ENCODE measurements around the gene PLEKHB1. TPM values are rescaled to one million over a fixed set of nuclear protein-coding genes. Genes with fewer than 3 reads are reported as not detected.

Gene PLEKHB1
- total RNA-seq, 2 donors from 2014 or later: 44.6 to 81.0 TPM

DNA sequence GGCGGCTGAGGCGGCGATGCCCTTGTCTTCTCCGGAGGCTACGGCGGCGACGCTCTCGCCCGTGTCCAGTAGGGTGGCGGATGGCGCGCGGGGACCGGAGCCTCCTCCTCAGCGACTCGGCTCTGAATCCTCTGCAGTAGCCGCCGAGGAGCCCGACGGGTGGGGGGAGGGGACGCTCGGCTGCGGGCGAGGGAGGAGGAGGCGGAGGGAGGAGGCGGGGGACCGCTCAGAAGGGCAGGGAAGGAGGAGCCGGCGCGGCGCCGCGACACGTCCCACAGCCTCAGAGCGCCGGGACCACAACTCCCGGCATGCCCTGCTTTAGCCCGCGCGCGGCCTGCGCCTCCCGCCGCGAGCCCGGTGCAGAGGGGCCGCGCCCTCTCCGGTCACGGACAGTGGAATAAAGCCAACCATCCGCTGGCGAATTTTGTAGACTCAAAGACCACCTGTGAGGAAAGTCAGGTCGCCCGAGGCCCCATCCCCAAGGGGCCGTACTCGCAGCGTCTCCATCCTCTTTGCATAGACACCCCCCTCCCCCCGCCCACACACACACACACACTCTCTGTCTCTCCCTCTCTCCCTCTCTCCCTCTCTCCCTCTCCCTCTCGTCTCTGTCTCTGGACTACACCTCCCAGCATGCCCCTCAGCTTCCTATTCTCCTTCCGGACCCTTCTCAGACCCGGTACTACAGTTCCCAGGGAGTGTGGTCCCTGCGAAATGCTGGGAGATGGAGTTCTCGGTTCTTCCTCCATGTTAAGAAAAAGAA, 48.2 kb upstream of the PLEKHB1 start, which contains the start of gene FAM168A:
TSS of gene FAM168A (minus strand) at position 157 of the 763 bp plus-strand sequence. CDS start 129,638 bp downstream, outside the sequence.
- Histone ChIP-seq H3K9ac (ENCODE audit: extremely low read depth, low read length, poor library complexity, severe bottlenecking) (peak within 1 kb of the TSS; percentile 61), H3K9me3 (ENCODE audit: control insufficient read depth, low read length) (no peaks in the 10 kb centered on the region), H3K4me1 (ENCODE audit: control insufficient read depth, insufficient read depth, low read length) (no peaks in the 10 kb centered on the region), H3K4me3 (ENCODE audit: low read length) (peak within 1 kb of the TSS; percentile 87), H3K27me3 (ENCODE audit: control insufficient read depth, insufficient read depth, low read length, poor library complexity, severe bottlenecking) (no peaks in the 10 kb centered on the region), H3K27ac (ENCODE audit: low read depth, low read length) (peak within 1 kb of the TSS; percentile 97), H3K36me3 (ENCODE audit: control insufficient read depth, insufficient read depth, low read length) (no peaks in the 10 kb centered on the region)
- H3K4me1 Mint-ChIP-seq: peaks cover 44% of the 10 kb centered on the region
- TF ChIP-seq, protein P1, sequence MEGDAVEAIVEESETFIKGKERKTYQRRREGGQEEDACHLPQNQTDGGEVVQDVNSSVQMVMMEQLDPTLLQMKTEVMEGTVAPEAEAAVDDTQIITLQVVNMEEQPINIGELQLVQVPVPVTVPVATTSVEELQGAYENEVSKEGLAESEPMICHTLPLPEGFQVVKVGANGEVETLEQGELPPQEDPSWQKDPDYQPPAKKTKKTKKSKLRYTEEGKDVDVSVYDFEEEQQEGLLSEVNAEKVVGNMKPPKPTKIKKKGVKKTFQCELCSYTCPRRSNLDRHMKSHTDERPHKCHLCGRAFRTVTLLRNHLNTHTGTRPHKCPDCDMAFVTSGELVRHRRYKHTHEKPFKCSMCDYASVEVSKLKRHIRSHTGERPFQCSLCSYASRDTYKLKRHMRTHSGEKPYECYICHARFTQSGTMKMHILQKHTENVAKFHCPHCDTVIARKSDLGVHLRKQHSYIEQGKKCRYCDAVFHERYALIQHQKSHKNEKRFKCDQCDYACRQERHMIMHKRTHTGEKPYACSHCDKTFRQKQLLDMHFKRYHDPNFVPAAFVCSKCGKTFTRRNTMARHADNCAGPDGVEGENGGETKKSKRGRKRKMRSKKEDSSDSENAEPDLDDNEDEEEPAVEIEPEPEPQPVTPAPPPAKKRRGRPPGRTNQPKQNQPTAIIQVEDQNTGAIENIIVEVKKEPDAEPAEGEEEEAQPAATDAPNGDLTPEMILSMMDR (conservative IDR thresholded peaks at IDR 0.05): peak; percentile 56
- H3K27ac Mint-ChIP-seq: peak within 1 kb of the TSS; percentile 76
- peak; percentile 98 for DNase-seq
- H3K27me3 Mint-ChIP-seq (ENCODE audit: insufficient read depth): no peaks in the 10 kb centered on the region
- H3K36me3 Mint-ChIP-seq (ENCODE audit: low read depth): no peaks in the 10 kb centered on the region
- no peaks in the 10 kb centered on the region for H3K9me3 Mint-ChIP-seq
- peak within 1 kb of the TSS; percentile 85 for H3K4me3 Mint-ChIP-seq
- WGBS, 2 experiments (ENCODE audit: insufficient coverage in 1 of 2, insufficient read length in 1 of 2): 0% methylated on average over 2 to 62 of the region's 64 CpGs

GRCh38 chr11:73598719-73599379, 47.5 kb upstream of the PLEKHB1 start:
- peak overlapping the region; percentile 76 for H3K27ac Mint-ChIP-seq
- Histone ChIP-seq H3K27me3 (ENCODE audit: control insufficient read depth, insufficient read depth, low read length, poor library complexity, severe bottlenecking) (no peaks in the 10 kb centered on the region), H3K36me3 (ENCODE audit: control insufficient read depth, insufficient read depth, low read length) (no peaks in the 10 kb centered on the region), H3K4me3 (ENCODE audit: low read length) (peak overlapping the region; percentile 87), H3K27ac (ENCODE audit: low read depth, low read length) (peak overlapping the region; percentile 97), H3K9me3 (ENCODE audit: control insufficient read depth, low read length) (no peaks in the 10 kb centered on the region), H3K4me1 (ENCODE audit: control insufficient read depth, insufficient read depth, low read length) (no peaks in the 10 kb centered on the region), H3K9ac (ENCODE audit: extremely low read depth, low read length, poor library complexity, severe bottlenecking) (no peak overlapping the region)
- DNase-seq: no peak
- no peaks in the 10 kb centered on the region for H3K36me3 Mint-ChIP-seq (ENCODE audit: low read depth)
- H3K9me3 Mint-ChIP-seq: no peaks in the 10 kb centered on the region
- TF ChIP-seq, protein P1 (conservative IDR thresholded peaks at IDR 0.05): no peak
- WGBS, 2 experiments (ENCODE audit: insufficient coverage in 1 of 2, insufficient read length in 1 of 2): 46 to 67% methylated on average over 11 to 18 of the region's 20 CpGs
- H3K27me3 Mint-ChIP-seq (ENCODE audit: insufficient read depth): peaks cover 3% of the 10 kb centered on the region
- peaks cover 41% of the 10 kb centered on the region for H3K4me1 Mint-ChIP-seq
- peak overlapping the region; percentile 85 for H3K4me3 Mint-ChIP-seq

GRCh38 chr11:73612601-73613140, 33.7 kb upstream of the PLEKHB1 start:
- Mint-ChIP-seq H3K27me3 (ENCODE audit: insufficient read depth) (peaks cover 11% of the 10 kb centered on the region), H3K4me1 (no peaks in the 10 kb centered on the region), H3K9me3 (no peaks in the 10 kb centered on the region), H3K27ac (no peak overlapping the region), H3K36me3 (ENCODE audit: low read depth) (no peaks in the 10 kb centered on the region), H3K4me3 (no peak overlapping the region)
- H3K27ac ChIP-seq (ENCODE audit: low read depth, low read length): no peak overlapping the region
- 86 to 100% methylated on average over 1 to 5 of the region's 5 CpGs for WGBS, 2 experiments (ENCODE audit: insufficient coverage in 1 of 2, insufficient read length in 1 of 2)
- no peak for DNase-seq
- no peaks in the 10 kb centered on the region for H3K27me3 ChIP-seq (ENCODE audit: control insufficient read depth, insufficient read depth, low read length, poor library complexity, severe bottlenecking)
- peaks cover 7% of the 10 kb centered on the region for H3K4me1 ChIP-seq (ENCODE audit: control insufficient read depth, insufficient read depth, low read length)
- H3K9ac ChIP-seq (ENCODE audit: extremely low read depth, low read length, poor library complexity, severe bottlenecking): no peak overlapping the region
- no peaks in the 10 kb centered on the region for H3K9me3 ChIP-seq (ENCODE audit: control insufficient read depth, low read length)
- TF ChIP-seq, protein P1 (conservative IDR thresholded peaks at IDR 0.05): no peak
- H3K4me3 ChIP-seq (ENCODE audit: low read length): no peak overlapping the region
- no peaks in the 10 kb centered on the region for H3K36me3 ChIP-seq (ENCODE audit: control insufficient read depth, insufficient read depth, low read length)

All from endodermal cell (in vitro differentiated cells).